ENCODE results near the gene PCDH7.

PCDH7 gene, protein sequence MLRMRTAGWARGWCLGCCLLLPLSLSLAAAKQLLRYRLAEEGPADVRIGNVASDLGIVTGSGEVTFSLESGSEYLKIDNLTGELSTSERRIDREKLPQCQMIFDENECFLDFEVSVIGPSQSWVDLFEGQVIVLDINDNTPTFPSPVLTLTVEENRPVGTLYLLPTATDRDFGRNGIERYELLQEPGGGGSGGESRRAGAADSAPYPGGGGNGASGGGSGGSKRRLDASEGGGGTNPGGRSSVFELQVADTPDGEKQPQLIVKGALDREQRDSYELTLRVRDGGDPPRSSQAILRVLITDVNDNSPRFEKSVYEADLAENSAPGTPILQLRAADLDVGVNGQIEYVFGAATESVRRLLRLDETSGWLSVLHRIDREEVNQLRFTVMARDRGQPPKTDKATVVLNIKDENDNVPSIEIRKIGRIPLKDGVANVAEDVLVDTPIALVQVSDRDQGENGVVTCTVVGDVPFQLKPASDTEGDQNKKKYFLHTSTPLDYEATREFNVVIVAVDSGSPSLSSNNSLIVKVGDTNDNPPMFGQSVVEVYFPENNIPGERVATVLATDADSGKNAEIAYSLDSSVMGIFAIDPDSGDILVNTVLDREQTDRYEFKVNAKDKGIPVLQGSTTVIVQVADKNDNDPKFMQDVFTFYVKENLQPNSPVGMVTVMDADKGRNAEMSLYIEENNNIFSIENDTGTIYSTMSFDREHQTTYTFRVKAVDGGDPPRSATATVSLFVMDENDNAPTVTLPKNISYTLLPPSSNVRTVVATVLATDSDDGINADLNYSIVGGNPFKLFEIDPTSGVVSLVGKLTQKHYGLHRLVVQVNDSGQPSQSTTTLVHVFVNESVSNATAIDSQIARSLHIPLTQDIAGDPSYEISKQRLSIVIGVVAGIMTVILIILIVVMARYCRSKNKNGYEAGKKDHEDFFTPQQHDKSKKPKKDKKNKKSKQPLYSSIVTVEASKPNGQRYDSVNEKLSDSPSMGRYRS (N-terminal part only)

DNA sequence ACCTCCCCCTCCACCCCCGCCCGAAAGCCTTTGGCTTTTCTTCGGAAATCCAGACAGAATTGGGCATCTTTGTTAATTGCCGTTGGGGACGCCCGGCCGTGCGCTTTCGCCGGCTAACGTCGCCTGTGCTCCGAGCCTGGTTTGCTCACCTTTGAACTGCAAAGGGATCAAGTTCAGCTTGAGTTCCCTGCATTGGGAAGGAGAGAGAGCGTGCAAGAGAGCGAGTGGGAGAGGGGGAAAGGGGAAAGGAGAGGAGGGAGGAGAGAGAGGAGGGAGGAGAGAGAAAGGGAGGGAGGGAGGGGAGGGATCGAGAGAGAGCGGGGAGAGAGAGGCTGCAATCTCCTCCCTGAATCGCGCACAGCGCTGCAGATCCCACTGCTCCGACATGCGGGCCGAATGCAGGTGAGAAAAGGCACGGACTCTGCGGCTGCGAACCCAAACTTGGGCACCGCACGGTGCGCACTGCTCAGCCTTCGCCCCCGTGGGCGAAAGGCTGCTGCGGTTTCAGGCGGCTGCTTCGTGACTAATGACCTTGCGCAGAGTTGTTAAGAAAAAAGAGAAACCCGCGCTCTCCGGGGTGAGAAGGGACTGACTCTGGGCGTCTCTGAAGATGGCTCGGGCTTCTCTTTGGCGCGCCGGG lies at the start of gene PCDH7:
Gene PCDH7, plus strand, starts transcription at position 349 of the 640 bp plus-strand sequence. CDS start 1,054 bp downstream, outside the sequence.
- peak; percentile 82 for DNase-seq (ENCODE audit: low read depth, low spot score)

DNA sequence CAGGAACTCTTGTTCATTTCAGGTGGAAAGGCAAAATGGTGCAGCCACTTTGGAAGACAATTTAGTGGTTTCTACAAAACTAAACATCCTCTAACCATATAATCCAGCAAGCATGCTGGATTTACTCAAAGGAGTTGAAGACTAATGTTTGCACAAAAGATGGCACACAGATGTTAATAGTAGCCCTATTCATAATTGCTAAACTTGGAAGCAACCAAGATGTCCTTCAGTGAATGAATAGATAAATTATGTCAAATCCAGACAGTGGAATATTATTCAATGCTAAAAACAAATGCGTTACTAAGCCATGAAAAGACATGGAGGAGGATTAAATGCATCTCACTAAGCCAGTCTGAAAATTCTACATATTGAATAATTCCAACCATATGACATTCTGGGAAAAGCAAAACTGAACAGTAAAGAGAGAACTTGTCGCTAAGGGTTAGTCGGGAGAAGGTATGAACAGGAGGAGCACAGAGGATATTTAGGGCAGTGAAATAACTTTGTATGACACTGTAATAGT lies 48.2 kb upstream of the PCDH7 start:
- DNase-seq (ENCODE audit: low read depth, low spot score) = no peak

DNA sequence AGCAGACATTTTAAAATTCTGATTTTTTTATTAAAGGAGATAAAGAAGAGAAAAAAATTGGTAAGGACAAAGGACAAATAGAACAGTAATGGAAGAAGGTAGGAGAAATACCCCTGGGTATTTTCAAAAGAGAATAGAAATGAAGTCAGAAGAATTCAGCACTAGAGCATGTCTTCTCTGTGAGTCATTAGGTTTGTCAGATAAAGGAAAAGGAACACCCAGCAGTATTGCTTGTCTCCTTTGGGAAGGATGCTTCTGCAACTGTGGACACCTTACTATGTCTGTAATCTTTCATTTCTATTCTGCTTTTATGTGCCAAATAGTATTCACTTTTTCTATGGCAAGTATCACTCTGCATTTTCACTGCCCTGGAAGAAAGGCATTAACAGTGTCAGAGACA lies 24.0 kb upstream of the PCDH7 start:
- no peak for DNase-seq (ENCODE audit: low read depth, low spot score)

DNA sequence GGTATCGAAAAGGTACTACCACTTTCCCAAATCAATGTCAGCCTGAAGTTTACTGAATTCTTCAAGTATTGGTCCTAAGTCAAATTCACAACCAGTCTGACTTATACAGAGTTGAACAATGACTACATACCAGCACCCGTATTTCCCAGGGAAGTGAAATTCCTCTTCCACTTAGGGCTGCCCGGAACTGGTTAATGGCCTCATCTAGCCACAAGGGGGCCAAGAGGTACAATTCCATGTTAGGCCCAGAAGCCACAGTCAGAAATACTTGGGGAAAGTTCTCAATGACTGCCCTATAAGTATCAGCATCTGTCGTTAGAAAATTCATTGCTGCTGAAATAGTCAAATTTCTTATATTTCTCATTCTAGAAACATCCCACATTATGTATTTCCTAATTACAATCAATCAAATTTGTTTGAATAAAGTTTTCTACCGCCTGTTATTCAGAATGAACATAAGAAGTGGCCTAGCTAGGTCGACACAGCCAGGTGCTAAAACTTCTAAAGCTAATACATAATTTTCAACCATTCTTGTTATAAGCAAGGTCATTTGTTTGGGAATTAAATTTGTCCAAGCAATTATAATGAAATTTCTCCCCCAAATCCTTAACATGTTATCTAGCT lies 5.6 kb upstream of the PCDH7 start:
- DNase-seq (ENCODE audit: low read depth, low spot score) = peak; percentile 76

DNA sequence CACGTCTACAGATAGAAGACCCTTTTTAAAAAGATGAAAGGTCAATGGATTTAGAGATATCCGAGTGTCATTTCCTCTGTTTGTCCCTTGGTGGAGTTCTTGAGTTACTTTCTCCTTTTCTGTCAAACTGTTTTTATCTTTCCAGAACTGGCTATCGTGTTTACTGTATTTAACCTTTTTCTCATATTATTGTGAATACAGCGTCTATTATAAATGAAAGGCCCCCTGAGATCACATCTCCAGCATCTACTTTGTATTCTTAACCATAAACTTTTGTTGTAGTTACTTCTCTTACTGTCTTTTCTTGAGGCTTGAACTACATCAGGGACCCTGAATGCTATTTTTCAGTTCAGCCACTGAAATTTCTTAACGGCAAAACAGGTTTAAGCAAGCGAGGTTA lies 4.0 kb upstream of the PCDH7 start:
- DNase-seq (ENCODE audit: low read depth, low spot score) = peak; percentile 55

DNA sequence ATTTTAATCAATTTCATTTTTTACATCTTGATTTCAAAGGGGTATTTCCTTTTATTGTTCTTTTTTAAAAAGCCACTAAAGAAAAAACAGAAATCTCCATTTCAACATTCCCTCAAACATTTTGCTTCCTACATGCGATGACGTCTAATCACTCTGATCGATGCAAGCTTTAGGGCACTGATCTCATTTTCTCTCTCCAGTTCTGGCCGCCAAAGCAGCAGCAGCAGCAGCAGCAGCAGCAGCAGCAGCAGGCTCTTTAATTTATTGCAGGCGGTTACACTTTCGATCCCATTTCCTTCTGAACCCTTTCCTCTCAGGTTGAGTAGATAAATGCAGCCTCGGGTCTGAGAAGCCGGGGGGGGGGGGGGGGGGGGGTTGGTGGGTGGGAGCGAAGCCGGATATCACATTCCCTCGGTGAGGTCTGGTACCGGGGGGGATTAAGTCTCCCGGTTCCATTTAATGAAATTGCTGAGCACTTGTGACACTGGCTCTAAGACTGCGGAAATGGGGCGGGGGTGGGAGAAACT lies 3.4 kb upstream of the PCDH7 start:
- DNase-seq (ENCODE audit: low read depth, low spot score) = peak; percentile 50

DNA sequence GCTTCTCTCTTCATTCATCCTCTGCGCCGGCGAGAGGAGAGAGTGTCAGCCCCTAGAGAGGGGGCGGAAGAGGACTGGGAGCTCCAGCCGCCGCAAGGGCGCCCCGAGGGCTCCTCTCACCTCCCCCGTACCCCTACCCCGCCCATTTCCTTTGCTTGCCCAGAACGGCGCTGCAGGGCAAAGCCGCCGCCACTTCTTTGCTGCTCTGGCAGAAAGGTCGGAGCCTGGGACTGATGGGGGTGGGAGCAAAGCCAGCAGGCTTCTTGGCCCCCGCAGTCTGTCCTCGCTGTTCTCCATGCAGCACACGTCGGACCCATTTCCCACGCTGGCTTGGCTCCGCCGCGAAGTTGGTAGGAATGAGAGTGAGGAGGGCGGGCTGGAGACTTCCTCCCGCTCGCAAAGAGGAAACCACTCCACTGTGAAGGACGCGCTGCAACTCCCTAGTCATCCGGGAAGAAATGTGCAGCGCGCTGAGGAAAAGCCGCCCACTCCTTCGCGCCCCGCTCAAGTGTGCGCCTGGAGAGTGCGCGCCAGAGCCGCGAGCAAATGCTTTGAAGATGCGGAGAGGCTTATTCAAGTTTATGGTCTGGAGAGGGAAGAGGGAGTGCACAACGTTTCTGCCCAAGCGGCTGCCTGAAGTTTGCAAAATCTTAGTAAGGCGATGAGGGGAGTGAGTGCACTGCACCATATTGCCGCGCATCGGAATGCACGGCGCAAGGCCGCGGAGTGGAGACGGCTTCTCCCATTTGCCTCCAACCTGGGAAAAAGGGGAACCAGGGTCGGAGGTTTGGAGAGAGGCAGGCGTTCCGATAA lies 2.8 kb upstream of the PCDH7 start:
- DNase-seq (ENCODE audit: low read depth, low spot score) = peak; percentile 74

DNA sequence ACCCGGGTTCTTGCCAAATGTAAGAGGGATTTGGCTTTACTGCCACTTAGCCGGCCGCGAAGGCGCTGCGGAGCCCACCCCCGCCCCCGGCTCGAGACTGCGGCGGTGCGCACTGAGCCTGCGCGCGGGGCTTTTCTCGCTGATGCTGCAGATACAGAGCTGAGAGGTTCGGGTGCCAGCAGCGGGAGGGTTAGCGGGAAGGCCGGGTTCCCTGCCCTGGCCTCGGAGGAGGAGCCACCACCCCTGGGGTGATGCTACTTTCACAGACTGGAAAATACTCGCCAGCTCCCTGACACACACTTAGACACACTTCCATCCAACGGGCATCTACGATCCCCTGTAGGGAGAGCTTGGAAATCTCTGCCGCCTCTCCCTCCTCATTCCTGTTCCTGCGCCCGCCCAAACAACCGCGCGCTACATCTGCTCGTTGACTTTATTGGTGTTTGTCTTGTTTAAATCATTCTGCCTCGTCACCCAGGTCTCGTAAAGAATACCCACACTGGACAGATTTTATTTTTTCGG lies 2.1 kb upstream of the PCDH7 start:
- DNase-seq (ENCODE audit: low read depth, low spot score) = no peak

DNA sequence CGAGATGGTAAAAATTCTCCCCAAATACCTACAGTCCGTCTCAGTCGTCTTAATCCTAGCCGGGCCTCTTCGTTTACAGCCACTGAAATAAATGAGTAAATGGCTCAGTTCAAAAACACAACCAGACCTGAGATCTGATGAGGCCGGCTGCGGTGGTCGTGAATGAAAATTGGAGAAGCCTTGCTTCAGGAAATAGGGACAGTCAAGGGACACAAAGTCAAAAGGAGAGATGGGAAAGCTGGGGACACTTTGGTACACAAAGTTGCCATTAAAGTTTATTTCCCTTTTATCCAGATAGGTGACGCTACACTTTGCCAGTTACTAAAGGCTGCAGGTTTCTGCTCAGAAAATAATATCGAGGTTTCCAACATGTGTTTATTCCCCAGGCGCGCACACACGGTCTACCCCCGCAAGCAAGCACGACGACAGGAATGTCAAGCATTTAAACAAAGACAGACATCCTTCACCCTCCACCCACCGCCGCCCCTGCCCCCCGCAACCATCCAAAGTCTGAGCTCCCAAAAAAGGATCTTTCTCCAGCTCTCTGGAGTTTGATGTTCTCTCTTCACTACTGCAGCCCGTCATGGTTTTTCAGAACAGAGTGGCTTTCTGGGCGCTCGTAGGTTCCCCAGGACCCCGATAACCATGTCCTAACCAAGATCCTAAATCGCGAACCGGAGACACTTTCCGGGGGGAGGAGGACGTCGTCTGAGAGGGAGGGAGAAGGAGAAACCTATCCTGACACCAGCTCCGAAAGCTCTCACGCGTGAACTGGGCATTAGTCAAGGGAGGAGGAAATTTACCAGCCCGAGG lies 1.3 kb upstream of the PCDH7 start:
- peak; percentile 49 for DNase-seq (ENCODE audit: low read depth, low spot score)

DNA sequence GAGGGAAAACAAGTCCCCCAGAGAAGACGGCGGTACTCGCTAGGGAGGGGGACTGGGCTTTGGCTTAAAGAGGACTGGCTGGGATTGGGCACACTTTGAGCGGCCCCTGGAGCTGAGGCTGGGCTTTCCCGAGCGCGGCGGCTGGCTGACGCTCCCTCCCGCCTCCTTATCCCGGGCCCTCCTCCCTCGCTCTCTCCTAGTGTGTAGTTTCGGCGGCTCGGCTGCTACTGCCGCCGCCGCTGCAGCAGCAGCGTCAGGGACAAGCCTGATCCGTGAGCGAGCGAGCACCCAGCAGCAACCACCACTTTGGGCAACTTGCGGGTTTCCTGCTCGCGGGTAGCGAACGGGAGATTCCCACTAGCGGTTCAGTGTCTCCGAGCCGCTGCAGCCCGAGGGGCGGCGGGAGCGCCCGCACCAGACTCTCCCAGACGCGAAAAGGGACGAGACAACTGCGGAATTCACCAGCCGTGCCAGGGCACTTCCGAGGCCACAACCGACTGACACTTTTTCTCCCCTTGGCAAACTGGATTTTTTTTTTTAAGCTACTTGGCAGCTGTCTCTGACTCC lies 632 bp upstream of the PCDH7 start:
- DNase-seq (ENCODE audit: low read depth, low spot score) = peak; percentile 87

DNA sequence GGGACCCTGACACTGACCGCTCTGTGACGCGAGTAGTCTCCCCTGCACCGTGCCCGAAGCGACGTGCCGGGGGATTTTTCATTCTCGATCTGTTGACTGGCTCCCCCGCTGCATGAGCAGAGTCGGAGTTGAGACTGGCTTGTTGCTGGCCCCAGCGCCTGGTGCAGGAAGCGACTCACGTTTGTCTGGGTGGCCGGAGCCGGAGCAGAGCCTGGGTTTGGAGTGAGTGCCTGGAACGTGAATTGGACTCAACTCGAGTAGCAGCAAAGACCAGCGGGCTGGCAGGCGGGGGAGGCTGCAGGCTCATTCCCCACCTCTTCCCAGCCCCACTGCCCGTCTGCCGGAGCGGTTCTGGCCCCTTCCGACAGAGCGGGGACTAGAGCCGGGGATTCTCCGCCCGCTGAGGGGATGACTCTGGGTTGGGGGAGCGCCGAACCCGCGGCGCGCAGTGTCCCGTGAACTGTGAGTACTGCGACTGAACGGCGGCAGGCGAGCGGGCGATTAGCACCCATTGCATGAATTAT lies 554 bp downstream of the PCDH7 start:
- peak; percentile 72 for DNase-seq (ENCODE audit: low read depth, low spot score)

DNA sequence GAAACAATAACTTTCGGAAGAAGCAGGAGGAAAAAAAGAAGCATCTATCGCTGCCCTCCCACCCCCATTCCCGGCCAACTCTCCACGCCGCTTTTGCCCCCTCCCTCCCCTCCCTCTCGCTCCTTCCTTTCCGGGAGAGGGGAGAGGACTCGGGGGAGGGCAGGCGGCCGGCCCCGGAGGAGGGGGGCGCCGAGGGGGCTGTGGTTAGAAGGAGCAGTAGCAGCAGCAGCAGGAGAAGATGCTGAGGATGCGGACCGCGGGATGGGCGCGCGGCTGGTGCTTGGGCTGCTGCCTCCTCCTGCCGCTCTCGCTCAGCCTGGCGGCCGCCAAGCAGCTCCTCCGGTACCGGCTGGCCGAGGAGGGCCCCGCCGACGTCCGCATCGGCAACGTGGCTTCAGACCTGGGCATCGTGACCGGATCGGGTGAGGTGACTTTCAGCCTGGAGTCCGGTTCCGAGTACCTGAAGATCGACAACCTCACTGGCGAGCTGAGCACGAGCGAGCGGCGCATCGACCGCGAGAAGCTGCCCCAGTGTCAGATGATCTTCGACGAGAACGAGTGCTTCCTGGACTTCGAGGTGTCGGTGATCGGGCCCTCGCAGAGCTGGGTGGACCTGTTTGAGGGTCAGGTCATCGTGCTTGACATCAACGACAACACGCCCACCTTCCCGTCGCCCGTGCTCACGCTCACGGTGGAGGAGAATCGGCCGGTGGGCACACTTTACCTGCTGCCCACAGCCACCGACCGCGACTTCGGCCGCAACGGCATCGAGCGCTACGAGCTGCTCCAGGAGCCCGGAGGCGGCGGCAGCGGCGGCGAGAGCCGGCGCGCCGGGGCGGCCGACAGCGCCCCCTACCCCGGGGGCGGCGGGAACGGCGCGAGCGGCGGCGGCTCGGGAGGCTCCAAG lies 1.3 kb downstream of the PCDH7 start:
- peak; percentile 84 for DNase-seq (ENCODE audit: low read depth, low spot score)

DNA sequence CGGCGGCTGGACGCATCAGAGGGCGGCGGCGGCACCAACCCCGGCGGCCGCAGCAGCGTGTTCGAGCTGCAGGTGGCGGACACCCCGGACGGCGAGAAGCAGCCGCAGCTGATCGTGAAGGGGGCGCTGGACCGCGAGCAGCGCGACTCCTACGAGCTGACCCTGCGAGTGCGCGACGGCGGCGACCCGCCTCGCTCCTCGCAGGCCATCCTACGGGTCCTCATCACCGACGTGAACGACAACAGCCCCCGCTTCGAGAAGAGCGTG lies 1.9 kb downstream of the PCDH7 start:
- no peak for DNase-seq (ENCODE audit: low read depth, low spot score)

DNA sequence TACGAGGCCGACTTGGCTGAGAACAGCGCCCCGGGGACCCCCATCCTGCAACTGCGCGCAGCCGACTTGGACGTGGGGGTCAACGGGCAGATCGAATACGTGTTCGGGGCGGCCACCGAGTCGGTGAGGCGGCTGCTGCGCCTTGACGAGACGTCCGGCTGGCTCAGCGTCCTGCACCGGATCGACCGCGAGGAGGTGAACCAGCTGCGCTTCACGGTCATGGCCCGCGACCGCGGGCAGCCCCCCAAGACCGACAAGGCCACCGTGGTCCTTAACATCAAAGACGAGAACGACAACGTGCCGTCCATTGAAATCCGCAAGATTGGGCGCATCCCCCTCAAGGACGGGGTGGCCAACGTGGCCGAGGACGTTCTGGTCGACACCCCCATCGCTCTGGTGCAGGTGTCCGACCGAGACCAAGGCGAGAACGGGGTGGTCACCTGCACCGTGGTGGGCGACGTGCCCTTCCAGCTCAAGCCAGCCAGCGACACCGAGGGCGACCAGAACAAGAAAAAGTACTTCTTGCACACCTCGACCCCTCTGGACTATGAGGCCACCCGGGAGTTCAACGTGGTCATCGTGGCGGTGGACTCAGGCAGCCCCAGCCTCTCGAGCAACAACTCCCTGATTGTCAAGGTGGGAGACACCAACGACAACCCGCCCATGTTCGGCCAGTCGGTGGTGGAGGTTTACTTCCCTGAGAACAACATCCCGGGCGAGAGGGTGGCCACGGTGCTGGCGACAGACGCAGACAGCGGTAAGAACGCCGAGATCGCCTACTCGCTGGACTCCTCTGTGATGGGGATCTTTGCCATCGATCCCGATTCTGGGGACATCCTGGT lies 2.4 kb downstream of the PCDH7 start:
- DNase-seq (ENCODE audit: low read depth, low spot score) = peak; percentile 20

DNA sequence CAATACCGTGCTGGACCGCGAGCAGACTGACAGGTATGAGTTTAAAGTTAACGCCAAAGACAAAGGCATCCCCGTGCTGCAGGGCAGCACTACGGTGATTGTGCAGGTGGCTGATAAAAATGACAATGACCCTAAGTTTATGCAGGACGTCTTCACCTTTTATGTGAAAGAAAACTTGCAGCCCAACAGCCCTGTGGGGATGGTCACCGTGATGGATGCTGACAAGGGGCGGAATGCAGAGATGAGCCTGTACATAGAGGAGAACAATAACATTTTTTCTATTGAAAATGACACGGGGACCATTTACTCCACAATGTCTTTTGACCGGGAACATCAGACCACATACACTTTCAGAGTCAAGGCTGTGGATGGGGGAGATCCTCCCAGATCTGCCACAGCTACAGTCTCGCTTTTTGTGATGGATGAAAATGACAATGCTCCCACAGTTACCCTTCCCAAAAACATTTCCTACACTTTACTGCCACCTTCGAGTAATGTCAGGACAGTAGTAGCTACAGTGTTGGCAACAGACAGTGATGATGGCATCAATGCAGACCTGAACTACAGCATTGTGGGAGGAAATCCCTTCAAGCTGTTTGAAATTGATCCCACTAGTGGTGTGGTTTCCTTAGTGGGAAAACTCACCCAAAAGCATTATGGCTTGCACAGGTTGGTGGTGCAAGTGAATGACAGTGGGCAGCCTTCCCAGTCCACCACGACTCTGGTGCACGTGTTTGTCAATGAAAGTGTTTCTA lies 3.2 kb downstream of the PCDH7 start:
- peak; percentile 5 for DNase-seq (ENCODE audit: low read depth, low spot score)

DNA sequence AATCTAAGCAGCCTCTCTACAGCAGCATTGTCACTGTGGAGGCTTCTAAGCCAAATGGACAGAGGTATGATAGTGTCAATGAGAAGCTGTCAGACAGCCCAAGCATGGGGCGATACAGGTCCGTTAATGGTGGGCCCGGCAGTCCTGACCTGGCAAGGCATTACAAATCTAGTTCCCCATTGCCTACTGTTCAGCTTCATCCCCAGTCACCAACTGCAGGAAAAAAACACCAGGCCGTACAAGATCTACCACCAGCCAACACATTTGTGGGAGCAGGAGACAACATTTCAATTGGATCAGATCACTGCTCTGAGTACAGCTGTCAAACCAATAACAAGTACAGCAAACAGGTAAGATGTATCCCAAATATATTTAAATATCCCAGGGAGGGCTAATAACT lies 4.1 kb downstream of the PCDH7 start:
- no peak for DNase-seq (ENCODE audit: low read depth, low spot score)

All from astrocyte of the hippocampus (primary cell).